ENCODE data around the gene MSH5. TPM values are rescaled to one million over a fixed set of nuclear protein-coding genes. Genes with fewer than 3 reads are reported as not detected.

Gene MSH5
- total and polyA plus RNA-seq, 2 of the 13 experiments (the other 11 are each of a cell fraction or from before 2014, with no cell fraction given), result 10.2 to 38.7 TPM

DNA sequence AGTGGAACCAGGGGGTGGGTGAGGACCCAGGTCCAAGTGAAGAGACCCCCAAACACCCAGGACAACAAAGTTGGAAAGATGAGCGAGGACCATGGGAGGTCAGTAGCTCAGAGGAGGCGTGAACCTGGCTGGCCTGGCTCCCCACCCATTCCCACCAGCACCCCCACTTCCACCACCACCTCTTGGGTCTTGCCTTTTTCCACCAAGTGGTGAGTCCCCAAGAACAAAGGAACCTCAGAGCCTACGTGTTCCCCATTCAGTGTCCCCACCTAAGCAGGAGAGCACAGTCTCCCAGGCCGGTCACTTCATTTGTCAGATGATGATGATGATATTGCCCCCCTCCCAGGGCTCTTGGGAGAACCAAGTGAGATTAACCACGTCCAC, 37.9 kb downstream of the MSH5 start (continued):
- no peak for TF ChIP-seq NFAT5 (CRISPR knock-in tag; IDR thresholded peaks at IDR 0.05)
- 0 out of 2 replicates have a peak, but pooled peaks have one; percentile 27 for TF ChIP-seq ZMAT3 (CRISPR knock-in tag; conservative IDR thresholded peaks at IDR 0.05)
- no peak for TF ChIP-seq GATAD2A (CRISPR knock-in tag; IDR thresholded peaks at IDR 0.05)
- no peak for TF ChIP-seq HNRNPUL1 (IDR thresholded peaks at IDR 0.05; ENCODE audit: low read depth, low read length)
- no peak for TF ChIP-seq ZNF850 (CRISPR knock-in tag; conservative IDR thresholded peaks at IDR 0.05)
- no peak for TF ChIP-seq RAD21 (CRISPR knock-in tag; IDR thresholded peaks at IDR 0.05)
- no peak for TF ChIP-seq XRCC5 (optimal IDR thresholded peaks at IDR 0.05; ENCODE audit: low read length)
- TF ChIP-seq ZNF670 (CRISPR knock-in tag; IDR thresholded peaks at IDR 0.05; ENCODE audit: borderline replicate concordance), result no peak
- TF ChIP-seq BRCA1 (CRISPR knock-in tag; IDR thresholded peaks at IDR 0.05), result no peak

GRCh38 chr6:31778193-31778592, 38.4 kb downstream of the MSH5 start:
- H3K4me3 ChIP-seq (replicated peaks in 1 of 3; ENCODE audit: insufficient read depth in 1 of 3, low read depth in 2 of 3, low read length in 3 of 3), result 0 out of 6 replicates have a peak overlapping the region, but pooled peaks of 1 of the 3 experiments have one; percentile 8
- peaks cover 28 to 36% of the 10 kb centered on the region in 2 experiments for H3K36me3 ChIP-seq (replicated peaks in 1 of 2; ENCODE audit: control insufficient read depth in 1 of 2, insufficient read depth in 2 of 2, low read length in 2 of 2)
- POLR2A ChIA-PET, result interaction anchor here (1.0 to 8.2 kb wide), 25 partner anchors 8 to 167 kb away, joined by 3 to 66 read pairs (median 7); partner anchors contain the start of genes ABHD16A, BAG6, C6orf47 and CFB
- peak; percentile 57 for DNase-seq (ENCODE audit: low spot score)
- intact Hi-C loops (cut with micrococcal nuclease; ENCODE audit: unreplicated experiment), result loop anchor here (10.0 kb wide), 1 partner anchor 147 kb away; the partner anchor contains the start of gene C2
- peak overlapping the region; percentile 14; the same call in 1 of the 2 replicates for H3K9ac ChIP-seq (ENCODE audit: insufficient read depth, low read depth, low read length)
- H3K27ac ChIP-seq (ENCODE audit: extremely low read length, insufficient read depth, low read length), result peak overlapping the region; percentile 70
- no peaks in the 10 kb centered on the region for H3K79me2 ChIP-seq (ENCODE audit: insufficient read depth, low read length)
- H3K27me3 ChIP-seq (ENCODE audit: control insufficient read depth in 1 of 2, insufficient read depth in 2 of 2, low read length in 2 of 2), result no peaks in the 10 kb centered on the region
- peak overlapping the region; percentile 88 for H3K4me2 ChIP-seq (ENCODE audit: low read depth, low read length)
- H3K9me3 ChIP-seq (ENCODE audit: low read length), result no peaks in the 10 kb centered on the region
- WGBS (ENCODE audit: low lambda C conversion rate), result 69% methylated on average over 5 of the region's 5 CpGs
- CTCF ChIA-PET (ENCODE audit: low intra/inter-chr PET ratio, low total read pairs), result no interaction called here
- ATAC-seq, result peak; percentile 15
- H2AFZ ChIP-seq (ENCODE audit: low read length), result no peak overlapping the region
- peak; percentile 68 for FAIRE-seq
- no peaks in the 10 kb centered on the region for H4K20me1 ChIP-seq (ENCODE audit: insufficient read depth, low read length)
- H3K4me1 ChIP-seq (ENCODE audit: insufficient read depth, low read length), result peaks cover 50% of the 10 kb centered on the region
- BruUV-seq (replicated peaks), result TSS peak; percentile 39
- in situ Hi-C loops (cut with HindIII; ENCODE audit: extremely low pct_ligation_motif_present, low pct_unique_long_range_greater_than_20kb), result no loop called here
- no peak for TF ChIP-seq ZNF350 (CRISPR knock-in tag; IDR thresholded peaks at IDR 0.05; ENCODE audit: borderline replicate concordance, low read depth)
- no peak for TF ChIP-seq U2AF1 (optimal IDR thresholded peaks at IDR 0.05; ENCODE audit: low read depth, low read length)
- TF ChIP-seq NR2C2 (CRISPR knock-in tag; IDR thresholded peaks at IDR 0.05; ENCODE audit: borderline replicate concordance), result no peak
- TF ChIP-seq SOX6 (IDR thresholded peaks at IDR 0.05), result no peak
- TF ChIP-seq SOX6 (CRISPR knock-in tag; IDR thresholded peaks at IDR 0.05), result peak; percentile 2; the same call in 1 of the 2 replicates
- no peak for TF ChIP-seq FOSL2 (CRISPR knock-in tag; IDR thresholded peaks at IDR 0.05)
- no peak for TF ChIP-seq ZNF839 (CRISPR knock-in tag; IDR thresholded peaks at IDR 0.05; ENCODE audit: borderline replicate concordance)
- no peak for TF ChIP-seq EHMT2 (IDR thresholded peaks at IDR 0.05; ENCODE audit: borderline replicate concordance, low read depth, low read length)
- TF ChIP-seq ZSCAN9 (CRISPR knock-in tag; IDR thresholded peaks at IDR 0.05; ENCODE audit: borderline replicate concordance), result no peak
- TF ChIP-seq TOE1 (CRISPR knock-in tag; IDR thresholded peaks at IDR 0.05), result no peak
- no peak for TF ChIP-seq RAD21 (CRISPR knock-in tag; IDR thresholded peaks at IDR 0.05)
- TF ChIP-seq ZSCAN30 (CRISPR knock-in tag; IDR thresholded peaks at IDR 0.05), result no peak
- TF ChIP-seq KAT2B (IDR thresholded peaks at IDR 0.05; ENCODE audit: borderline replicate concordance, low read depth, low read length), result no peak

Data from HepG2 (cell line).